Activated CD4-positive, alpha-beta T cell treated with anti-CD3 and anti-CD28 coated beads, Interleukin-2, amount 50 U/mL, for 24 hours (primary cell): ENCODE data around the gene TUBB2A.
"Not testable (repeated sequence)": the region's sequence is repeated elsewhere in the genome, so short reads cannot be mapped to it uniquely, and the experiment has no call there.

ENCODE experiments used
- DNase-seq, 2 donors: peaks; one replicate each; pipeline ENCODE4 v3.0.0-alpha.2; 2020; ENCODE audit warnings: low read depth in 1 of 2, low spot score in 1 of 2

The TUBB2A gene

GRCh38 chr6:3181105-3181504 lies 23.8 kb upstream of the TUBB2A start:
- DNase-seq = no peak

DNA sequence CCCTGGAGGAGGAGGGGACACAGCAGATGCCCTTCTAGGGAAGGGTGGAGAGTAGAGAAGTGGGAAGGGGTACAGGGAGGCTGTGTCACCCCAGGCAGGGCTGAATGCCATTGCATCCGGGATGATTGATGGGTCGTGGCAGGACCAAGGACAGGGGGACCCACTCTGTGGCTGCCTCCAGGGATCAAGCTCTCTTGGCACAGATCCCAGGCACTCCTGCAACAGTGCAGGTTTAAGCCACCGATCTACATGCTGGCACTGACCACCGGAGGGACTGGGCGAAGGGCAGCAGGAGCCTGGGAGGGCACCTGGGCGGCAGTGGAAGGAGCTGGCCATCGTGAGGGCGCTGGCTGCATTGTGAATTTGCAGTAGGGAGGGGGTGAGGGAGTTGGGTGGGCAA lies 22.6 kb upstream of the TUBB2A start:
- not testable (repeated sequence) for DNase-seq

- not testable (repeated sequence) for DNase-seq
Measured at GRCh38 chr6:3178666-3179065, 21.3 kb upstream of the TUBB2A start.

DNA sequence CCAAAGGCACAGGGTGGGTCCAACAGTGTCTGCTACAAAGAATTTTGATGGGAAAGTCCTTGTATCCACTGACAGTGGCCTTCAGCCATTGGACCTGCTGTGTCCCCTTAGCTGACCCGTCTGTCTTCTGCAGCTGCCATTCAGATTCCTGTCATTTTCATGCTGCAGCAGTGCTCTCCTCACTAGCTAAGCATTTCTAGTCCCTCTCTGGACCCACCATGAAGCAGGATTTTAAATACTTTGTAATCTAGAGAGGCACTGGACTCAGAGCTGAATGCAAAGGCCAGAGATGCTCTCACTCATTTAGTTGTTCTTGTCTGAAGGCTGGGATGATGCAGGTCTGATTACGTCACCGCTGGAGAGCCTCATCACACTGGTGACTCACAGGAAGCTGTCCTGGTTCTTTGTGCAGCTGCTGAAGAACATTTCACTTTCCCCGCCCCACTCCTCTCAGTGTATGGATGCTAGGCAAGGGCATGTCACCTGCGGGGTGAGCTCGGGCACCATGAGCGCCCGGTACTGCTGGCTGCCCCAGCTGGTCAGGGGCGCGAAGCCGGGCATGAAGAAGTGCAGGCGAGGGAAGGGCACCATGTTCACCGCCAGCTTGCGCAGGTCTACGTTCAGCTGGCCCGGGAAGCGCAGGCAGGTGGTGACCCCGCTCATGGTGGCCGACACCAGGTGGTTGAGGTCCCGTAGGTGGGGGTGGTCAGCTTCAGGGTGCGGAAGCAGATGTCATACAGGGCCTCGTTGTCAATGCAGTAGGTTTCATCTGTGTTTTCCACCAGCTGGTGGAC lies 19.4 kb upstream of the TUBB2A start:
- DNase-seq = no peak

GRCh38 chr6:3175715-3176402 lies 18.5 kb upstream of the TUBB2A start:
- no peak for DNase-seq

DNA sequence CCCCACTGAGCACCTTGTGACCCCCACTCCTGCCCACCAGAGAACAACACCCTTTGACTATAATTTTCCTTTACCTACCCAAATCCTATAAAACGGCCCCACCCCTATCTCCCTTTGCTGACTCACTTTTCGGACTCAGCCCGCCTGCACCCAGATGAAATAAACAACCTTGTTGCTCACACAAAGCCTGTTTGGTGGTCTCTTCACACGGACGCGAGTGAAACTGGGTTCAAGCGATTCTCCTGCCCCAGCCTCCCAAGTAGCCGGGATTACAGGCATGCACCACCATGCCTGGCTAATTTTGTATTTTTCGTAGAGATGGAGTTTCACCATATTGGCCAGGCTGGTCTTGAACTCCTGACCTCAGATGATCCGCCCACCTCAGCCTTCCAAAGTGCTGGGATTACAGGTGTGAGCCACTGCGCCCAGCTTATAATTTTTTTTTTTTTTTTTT lies 16.3 kb upstream of the TUBB2A start:
- not testable (repeated sequence) for DNase-seq

DNA sequence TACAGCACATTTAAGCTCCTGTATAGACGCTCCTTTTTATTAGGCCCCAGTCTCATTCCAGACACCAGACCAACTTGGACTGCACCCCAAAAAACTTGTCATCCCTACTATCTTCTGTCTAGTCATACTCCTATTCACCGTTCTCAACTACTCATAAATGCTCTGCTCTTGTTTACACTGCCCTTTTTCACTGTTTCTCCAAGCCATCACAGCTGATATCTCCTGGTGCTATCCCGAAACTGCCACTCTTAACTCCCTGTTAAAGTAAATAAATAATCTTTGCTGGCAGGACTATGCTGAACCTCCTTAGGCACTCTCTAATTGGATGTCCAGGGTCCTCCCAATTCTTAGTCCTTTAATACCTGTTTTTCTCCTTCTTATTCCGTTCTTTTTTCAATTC lies 15.4 kb upstream of the TUBB2A start:
- not testable (repeated sequence) for DNase-seq

- not testable (repeated sequence) for DNase-seq
Measured at GRCh38 chr6:3171313-3172175, 14.2 kb upstream of the TUBB2A start.

- not testable (repeated sequence) for DNase-seq
Measured at GRCh38 chr6:3170676-3171075, 13.3 kb upstream of the TUBB2A start.

DNA sequence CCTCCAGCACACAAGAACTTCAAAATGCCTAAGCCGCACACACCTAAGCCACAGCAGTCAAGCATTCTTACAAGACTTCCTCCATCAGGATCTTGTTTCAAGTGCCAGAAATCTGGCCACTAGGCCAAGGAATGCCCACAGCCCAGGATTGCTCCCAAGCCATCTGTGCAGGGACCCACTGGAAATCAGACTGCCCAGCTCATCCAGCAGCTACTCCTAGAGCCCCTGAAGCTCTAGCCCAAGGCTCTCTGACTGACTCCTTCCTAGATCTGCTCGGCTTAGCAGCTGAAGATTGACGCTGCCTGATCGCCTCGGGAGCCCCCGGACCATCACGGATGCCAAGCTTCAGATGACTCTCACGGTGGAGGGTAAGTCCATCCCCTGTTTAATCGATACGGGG lies 10.7 kb upstream of the TUBB2A start:
- DNase-seq = not testable (repeated sequence)

- DNase-seq = not testable (repeated sequence)
Measured at GRCh38 chr6:3166535-3167225, 9.3 kb upstream of the TUBB2A start.

GRCh38 chr6:3165631-3166534 lies 8.5 kb upstream of the TUBB2A start:
- DNase-seq = no peak

GRCh38 chr6:3164388-3164787 lies 7.0 kb upstream of the TUBB2A start:
- no peak for DNase-seq

DNA sequence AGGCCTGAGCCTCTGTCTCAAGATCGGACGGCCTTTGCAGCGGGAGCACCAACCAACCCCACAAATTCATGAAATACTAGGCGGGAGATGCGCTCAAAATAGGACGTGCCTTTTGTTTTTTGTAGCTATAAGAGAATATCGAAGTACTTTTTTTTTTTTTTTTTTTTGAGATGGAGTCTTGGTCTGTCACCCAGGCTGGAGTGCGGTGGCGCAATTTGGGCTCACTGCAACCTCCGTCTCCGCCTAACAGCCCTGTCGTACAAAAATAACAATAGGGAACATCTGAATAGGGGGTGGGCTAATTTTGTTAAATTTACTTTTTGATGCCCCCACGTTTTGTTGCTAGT lies 5.9 kb upstream of the TUBB2A start:
- no peak for DNase-seq

GRCh38 chr6:3162565-3163247 lies 5.4 kb upstream of the TUBB2A start:
- peak; percentile 14 to 24 for DNase-seq

- no peak for DNase-seq
Measured at GRCh38 chr6:3162067-3162497, 4.7 kb upstream of the TUBB2A start.

DNA sequence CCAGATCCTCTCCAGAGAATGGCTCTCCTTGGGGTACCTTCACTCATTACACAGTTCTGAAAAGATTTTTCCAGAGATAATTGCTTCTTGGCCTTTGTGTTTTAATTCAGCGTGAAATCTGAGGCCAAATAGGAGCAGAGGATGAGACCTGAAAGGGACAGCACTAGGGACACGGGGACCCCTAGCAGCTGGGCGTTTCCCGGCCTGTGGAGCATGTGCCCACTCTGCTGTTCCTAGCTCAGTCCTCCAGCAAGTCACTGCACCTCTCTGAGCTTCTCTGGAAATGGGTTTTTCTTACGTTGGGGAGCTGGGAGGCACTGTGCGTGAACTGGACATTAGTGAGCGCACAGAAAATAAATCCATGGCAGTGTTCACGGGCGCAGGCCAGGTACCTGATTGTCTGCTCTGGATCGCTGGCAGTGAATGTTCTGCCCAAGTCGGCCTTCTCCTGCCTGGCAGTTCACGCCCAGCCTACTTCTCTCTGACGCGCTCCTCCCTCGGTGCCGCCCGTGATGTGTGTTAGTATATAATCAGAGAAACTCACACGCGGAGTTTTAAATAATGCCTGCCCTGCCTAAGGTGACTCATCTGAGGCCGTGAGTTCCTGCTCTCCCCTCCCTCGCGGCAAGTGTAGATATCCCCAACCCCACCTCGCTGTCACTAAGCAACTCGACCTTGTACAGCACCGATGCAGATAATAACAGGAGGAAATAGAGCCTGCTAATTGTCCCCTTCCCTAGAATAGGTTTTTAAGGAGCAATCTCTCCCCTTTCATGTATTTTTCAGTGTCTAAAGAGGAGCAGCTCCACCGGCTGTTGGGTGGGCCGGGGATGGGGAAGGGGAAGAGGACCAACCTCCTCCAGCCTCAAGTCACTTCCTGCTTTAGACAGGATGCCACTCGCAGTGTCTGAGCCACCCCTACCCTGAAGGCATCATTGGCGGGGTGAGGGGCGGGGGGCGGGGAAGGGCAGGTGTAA lies 2.7 kb upstream of the TUBB2A start:
- peak in 1 of 2 donors; percentile 60 for DNase-seq
